ENCODE measurements around the gene IFI27L2.

The IFI27L2 gene

DNA sequence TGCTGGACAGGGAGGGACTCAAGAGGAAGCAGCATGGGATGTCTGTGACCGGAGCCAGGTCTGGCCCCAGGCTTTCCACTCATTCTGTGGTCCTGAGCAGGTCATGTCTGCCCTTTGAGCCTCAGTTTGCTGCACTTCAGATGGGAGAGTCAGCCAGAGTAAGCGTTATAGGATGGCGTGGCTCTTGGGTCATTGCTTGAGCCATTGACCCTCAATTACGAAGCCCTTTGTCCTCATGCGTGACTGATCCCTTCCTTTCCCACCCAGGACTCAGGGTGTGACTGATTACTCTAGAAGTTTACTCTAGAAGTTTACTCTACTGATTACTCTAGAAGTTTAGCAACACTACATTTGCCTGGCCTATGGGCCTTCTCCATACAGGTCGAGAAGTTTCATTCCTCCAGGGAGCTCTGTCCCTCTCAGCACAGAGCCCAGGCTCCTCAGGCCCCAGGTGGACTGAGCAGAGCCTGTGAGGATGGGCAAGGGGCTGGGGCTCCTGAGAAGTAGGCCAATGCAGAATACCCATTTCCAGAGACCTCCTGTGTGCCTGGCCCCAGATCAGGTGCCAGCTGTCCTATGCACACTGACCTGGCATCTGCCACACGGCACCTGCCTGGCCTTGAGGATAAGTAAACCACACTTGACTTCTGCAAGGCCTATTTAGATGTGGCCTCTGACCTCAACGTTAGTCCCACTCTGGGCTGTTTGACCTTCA is 26.5 kb downstream of the IFI27L2 start:
- DNase-seq (ENCODE audit: low spot score) = no peak
- in situ Hi-C loops (cut with MboI; ENCODE audit: low sequenced_read_pairs, unreplicated experiment) = no loop called here
- TF ChIP-seq, protein P1, sequence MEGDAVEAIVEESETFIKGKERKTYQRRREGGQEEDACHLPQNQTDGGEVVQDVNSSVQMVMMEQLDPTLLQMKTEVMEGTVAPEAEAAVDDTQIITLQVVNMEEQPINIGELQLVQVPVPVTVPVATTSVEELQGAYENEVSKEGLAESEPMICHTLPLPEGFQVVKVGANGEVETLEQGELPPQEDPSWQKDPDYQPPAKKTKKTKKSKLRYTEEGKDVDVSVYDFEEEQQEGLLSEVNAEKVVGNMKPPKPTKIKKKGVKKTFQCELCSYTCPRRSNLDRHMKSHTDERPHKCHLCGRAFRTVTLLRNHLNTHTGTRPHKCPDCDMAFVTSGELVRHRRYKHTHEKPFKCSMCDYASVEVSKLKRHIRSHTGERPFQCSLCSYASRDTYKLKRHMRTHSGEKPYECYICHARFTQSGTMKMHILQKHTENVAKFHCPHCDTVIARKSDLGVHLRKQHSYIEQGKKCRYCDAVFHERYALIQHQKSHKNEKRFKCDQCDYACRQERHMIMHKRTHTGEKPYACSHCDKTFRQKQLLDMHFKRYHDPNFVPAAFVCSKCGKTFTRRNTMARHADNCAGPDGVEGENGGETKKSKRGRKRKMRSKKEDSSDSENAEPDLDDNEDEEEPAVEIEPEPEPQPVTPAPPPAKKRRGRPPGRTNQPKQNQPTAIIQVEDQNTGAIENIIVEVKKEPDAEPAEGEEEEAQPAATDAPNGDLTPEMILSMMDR (IDR thresholded peaks at IDR 0.05; ENCODE audit: borderline replicate concordance, control extremely low read depth, extremely low read depth, insufficient read depth, missing control alignments) = no peak

DNA sequence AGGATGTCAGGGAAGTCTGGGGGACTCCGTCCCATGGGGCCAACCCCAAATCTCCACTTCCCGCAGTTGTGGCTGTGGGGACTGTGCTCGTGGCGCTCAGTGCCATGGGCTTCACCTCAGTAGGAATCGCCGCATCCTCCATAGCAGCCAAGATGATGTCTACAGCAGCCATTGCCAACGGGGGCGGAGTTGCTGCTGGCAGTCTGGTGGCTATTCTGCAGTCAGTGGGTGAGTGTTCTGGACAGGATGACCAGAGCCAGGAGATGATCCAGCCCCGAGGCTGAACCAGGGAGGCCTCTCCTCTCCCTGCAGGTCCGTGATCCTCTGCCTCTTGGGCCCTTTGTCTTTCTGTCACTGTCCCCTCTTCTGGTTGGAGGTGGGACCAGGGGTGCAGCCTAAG is 27.7 kb downstream of the IFI27L2 start:
- DNase-seq (ENCODE audit: low spot score) = no peak
- TF ChIP-seq, protein P1 (IDR thresholded peaks at IDR 0.05; ENCODE audit: borderline replicate concordance, control extremely low read depth, extremely low read depth, insufficient read depth, missing control alignments) = no peak
- in situ Hi-C loops (cut with MboI; ENCODE audit: low sequenced_read_pairs, unreplicated experiment) = no loop called here

DNA sequence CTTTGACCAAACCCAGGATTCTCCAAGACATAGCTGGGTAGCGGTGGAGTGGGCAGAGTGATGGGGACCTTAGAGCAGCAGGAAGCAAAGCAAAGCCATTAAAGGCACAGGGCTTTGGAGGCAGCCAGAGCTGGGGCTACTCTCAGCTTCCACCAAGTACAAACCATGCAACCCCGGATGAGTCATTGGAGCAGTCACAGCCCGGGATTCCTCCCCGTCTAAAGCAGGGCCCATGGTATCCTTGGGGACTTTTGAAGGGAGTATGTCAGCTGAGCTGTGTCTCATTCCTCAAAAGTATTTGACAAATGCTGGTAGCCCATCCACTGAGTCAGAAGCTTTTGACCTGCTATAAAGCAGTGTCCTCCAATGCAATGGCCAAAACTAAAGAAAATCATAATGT is 28.6 kb downstream of the IFI27L2 start:
- TF ChIP-seq, protein P1 (IDR thresholded peaks at IDR 0.05; ENCODE audit: borderline replicate concordance, control extremely low read depth, extremely low read depth, insufficient read depth, missing control alignments) = no peak
- in situ Hi-C loops (cut with MboI; ENCODE audit: low sequenced_read_pairs, unreplicated experiment) = no loop called here
- DNase-seq (ENCODE audit: low spot score) = no peak

GRCh38 chr14:94099006-94099405 is 30.4 kb downstream of the IFI27L2 start:
- in situ Hi-C loops (cut with MboI; ENCODE audit: low sequenced_read_pairs, unreplicated experiment) = no loop called here
- no peak for DNase-seq (ENCODE audit: low spot score)
- TF ChIP-seq, protein P1 (IDR thresholded peaks at IDR 0.05; ENCODE audit: borderline replicate concordance, control extremely low read depth, extremely low read depth, insufficient read depth, missing control alignments) = no peak

GRCh38 chr14:94098326-94098992 is 30.9 kb downstream of the IFI27L2 start:
- in situ Hi-C loops (cut with MboI; ENCODE audit: low sequenced_read_pairs, unreplicated experiment) = no loop called here
- DNase-seq (ENCODE audit: low spot score) = no peak
- TF ChIP-seq, protein P1 (IDR thresholded peaks at IDR 0.05; ENCODE audit: borderline replicate concordance, control extremely low read depth, extremely low read depth, insufficient read depth, missing control alignments) = no peak

- in situ Hi-C loops (cut with MboI; ENCODE audit: low sequenced_read_pairs, unreplicated experiment) = no loop called here
- TF ChIP-seq, protein P1 (IDR thresholded peaks at IDR 0.05; ENCODE audit: borderline replicate concordance, control extremely low read depth, extremely low read depth, insufficient read depth, missing control alignments) = no peak
- no peak for DNase-seq (ENCODE audit: low spot score)
These were observed 32.3 kb downstream of the IFI27L2 start for GRCh38 chr14:94097091-94097490.

All from GM13976 (cell line).